Fibroblast of villous mesenchyme (primary cell): ENCODE measurements around the gene SLCO2A1. TPM values are rescaled to one million over a fixed set of nuclear protein-coding genes. Genes with fewer than 3 reads are reported as not detected.
A peak's percentile ranks its signal among the peaks of the same experiment; 100 is the strongest.

Source experiments
- DNase-seq: peaks from one replicate; pipeline ENCODE4 v3.0.0-alpha.2; 2010; ENCODE audit warnings: low read depth
- H3K4me3 ChIP-seq: 2 replicates; pipeline ENCODE4 v1.5.1; 2011; ENCODE audit warnings: low read depth, mild to moderate bottlenecking, low read length
- total RNA-seq: library from RNA; depleted of rRNA; stranded (reverse); fragments of >200 nt; gene quantifications from 2 replicates; pipeline ENCODE4 v1.2.3, GENCODE V29; 2012
- TF ChIP-seq, protein P1 (sequence below): IDR thresholded peaks from 2 replicates; pipeline ENCODE4 v1.5.1; 2012; ENCODE audit warnings: low read depth, mild to moderate bottlenecking, low read length; ENCODE audit not compliant: insufficient read depth

SLCO2A1 gene
- total RNA-seq, 1 donor = 0.43 TPM

DNA sequence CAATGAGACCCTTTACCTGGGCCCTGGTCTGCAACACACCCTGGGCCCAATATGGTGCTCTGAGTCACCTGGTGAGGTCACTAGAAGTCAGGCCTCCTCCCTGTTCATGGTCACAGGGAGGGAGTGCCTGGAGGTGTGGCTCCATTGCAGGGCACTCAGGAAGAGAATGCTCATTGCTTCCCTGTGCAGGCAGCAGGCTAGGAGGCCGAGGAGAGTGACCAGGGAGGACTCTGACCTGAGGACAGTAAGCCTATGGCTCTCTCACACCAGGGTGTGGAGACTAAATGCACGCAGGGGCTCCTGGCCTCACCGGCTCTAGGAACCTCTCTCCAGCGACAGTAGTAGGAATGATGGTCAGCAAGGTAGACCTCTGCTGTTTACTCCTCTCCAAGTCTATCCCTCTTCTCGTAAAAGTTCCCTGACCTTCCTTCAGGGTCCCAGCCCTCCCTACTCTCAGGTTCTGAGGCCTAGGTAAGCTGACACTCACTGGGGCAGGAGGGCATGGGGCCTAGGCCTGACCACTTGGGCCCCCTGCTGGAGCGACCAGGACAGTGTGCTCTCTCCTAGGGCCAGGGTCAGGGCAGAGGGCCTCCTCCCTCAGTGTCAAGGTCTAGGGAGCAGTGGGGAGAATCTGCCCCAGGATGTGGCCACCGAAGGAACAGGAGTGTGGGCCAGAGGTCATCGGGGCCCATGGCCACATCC lies 9.6 kb upstream of the SLCO2A1 start:
- TF ChIP-seq, protein P1, sequence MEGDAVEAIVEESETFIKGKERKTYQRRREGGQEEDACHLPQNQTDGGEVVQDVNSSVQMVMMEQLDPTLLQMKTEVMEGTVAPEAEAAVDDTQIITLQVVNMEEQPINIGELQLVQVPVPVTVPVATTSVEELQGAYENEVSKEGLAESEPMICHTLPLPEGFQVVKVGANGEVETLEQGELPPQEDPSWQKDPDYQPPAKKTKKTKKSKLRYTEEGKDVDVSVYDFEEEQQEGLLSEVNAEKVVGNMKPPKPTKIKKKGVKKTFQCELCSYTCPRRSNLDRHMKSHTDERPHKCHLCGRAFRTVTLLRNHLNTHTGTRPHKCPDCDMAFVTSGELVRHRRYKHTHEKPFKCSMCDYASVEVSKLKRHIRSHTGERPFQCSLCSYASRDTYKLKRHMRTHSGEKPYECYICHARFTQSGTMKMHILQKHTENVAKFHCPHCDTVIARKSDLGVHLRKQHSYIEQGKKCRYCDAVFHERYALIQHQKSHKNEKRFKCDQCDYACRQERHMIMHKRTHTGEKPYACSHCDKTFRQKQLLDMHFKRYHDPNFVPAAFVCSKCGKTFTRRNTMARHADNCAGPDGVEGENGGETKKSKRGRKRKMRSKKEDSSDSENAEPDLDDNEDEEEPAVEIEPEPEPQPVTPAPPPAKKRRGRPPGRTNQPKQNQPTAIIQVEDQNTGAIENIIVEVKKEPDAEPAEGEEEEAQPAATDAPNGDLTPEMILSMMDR = peak; percentile 15
- no peak overlapping the region for H3K4me3 ChIP-seq

DNA sequence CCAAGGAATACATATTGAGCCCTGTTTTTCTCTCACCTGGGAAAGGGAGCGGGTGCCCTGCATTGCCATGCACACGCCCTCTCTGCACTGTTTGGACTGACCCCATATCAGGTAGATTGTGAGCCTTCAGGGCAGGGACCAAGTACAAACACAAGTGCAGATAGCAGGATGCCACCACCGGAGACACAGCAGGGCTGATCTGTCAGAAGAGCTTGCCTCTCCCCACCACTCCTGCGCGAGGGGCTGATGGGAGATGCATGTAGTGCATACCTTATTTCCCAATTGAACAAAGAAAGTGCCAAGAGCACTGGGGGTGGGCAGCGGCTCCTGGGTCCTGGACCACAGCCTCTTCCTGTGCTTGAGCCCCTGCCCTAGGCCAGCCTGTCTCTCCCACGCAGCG lies 9.0 kb upstream of the SLCO2A1 start:
- TF ChIP-seq, protein P1 = no peak
- no peak overlapping the region for H3K4me3 ChIP-seq
- no peak for DNase-seq

More for the DNA sequence above, 9.6 kb upstream of the SLCO2A1 start:
- no peak for DNase-seq

- no peak for DNase-seq
- H3K4me3 ChIP-seq = no peak overlapping the region
- TF ChIP-seq, protein P1 = no peak
These were observed 8.4 kb upstream of the SLCO2A1 start for GRCh38 chr3:134038071-134038491.

DNA sequence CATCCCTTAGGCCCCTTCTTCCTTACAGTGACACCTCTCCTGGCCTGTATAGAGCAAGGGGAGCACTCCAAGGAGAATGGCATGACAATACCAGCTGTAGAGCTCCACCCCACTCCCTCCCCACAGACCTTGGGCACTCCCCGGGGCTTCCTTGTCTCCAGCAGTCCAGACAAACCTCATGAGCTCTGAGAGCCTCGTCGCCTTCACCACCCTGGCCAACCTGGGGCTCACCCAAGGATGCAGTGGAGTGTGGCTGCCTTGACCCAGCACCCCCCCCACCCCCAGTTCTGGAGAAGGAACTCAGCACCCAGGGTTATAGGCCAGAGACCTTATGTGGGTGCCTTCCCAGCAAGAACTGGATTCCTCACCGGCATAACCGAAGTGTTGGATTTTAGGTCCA lies 7.4 kb upstream of the SLCO2A1 start:
- H3K4me3 ChIP-seq = no peak overlapping the region
- no peak for DNase-seq
- TF ChIP-seq, protein P1 = no peak

DNA sequence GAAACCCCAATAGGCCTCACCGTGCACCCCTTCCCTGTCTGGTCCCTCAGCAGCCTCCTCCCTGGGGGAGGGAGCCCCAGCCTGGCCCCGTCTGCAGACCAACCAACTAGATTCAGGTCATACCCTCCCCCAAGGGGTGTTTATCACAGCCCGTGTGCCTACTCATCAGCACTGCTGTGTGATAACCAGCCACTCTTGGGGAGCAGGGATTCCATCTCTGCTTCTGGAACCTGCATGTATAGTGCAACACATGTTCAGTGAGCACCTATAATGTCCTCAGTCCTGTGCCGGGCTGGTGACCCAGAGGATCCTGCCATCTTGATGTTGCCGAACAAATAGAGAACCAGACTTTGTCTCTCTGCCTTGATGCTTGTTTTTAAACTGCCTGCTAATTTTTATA lies 6.6 kb upstream of the SLCO2A1 start:
- no peak for DNase-seq
- TF ChIP-seq, protein P1 = no peak
- H3K4me3 ChIP-seq = no peak overlapping the region

GRCh38 chr3:134035836-134036235 lies 6.1 kb upstream of the SLCO2A1 start:
- DNase-seq = no peak
- TF ChIP-seq, protein P1 = no peak
- H3K4me3 ChIP-seq = no peak overlapping the region

DNA sequence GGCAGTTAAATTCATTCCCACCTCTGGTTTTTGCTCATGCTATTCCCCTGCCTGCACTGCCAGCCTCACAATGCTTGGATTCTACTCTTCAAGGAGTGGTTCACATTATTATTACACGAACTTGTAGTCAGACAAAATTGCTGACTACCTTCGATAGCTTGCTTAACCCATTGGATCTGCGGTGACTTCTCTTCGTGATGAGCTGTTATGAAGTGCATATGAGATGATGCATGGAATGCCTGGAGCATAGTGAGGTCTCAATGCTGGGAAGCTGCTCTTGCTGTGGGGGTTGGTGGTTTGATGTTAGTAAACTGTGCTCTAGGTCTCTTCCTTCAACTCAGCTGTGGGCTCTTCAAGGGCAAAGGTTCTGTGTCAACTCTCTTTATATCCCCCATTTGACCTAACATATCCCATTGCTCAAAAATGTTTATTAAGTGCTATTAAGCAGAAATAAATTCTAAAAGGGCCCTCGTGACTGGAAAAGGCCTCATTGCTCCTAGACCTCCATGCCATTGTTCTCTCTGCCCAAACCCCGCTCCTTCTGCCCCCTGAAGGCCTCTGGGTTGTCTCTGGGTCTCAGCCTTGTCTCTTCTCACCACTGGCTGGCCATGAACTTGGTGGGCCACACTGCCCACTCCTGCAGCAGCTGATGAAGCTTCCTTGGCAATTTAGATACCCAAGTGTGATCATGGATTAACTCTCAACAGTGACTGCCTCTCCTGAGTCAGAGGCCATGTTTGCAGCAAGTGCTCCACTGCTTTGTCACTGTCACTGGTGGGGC lies 4.5 kb upstream of the SLCO2A1 start:
- H3K4me3 ChIP-seq = no peak overlapping the region
- TF ChIP-seq, protein P1 = no peak
- DNase-seq = no peak
